ENCODE results near the gene SLC22A12.
"Not testable (repeated sequence)": the region's sequence is repeated elsewhere in the genome, so short reads cannot be mapped to it uniquely, and the experiment has no call there.

SLC22A12 gene

DNA sequence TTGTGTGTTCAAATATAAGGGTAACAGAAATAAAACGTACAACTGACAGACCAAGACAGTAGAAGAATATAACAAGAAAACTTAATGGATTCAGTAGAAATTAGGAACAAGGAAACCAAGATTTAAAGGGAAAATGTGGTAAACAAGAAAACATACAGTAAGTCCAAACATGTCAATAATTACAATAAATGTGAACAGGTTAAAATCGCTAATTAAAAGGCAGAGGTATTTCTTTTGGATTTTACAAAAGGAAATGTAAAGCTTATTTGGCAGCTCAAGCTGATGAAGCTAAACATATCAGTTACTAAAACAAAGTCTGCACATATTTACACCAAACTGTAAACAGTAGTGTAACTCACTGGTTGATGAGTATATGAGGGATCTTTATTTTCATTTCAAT, 2.3 kb upstream of the SLC22A12 start:
- no peak overlapping the region for H3K4me3 ChIP-seq (ENCODE audit: low read length)
- TF ChIP-seq, protein P1, sequence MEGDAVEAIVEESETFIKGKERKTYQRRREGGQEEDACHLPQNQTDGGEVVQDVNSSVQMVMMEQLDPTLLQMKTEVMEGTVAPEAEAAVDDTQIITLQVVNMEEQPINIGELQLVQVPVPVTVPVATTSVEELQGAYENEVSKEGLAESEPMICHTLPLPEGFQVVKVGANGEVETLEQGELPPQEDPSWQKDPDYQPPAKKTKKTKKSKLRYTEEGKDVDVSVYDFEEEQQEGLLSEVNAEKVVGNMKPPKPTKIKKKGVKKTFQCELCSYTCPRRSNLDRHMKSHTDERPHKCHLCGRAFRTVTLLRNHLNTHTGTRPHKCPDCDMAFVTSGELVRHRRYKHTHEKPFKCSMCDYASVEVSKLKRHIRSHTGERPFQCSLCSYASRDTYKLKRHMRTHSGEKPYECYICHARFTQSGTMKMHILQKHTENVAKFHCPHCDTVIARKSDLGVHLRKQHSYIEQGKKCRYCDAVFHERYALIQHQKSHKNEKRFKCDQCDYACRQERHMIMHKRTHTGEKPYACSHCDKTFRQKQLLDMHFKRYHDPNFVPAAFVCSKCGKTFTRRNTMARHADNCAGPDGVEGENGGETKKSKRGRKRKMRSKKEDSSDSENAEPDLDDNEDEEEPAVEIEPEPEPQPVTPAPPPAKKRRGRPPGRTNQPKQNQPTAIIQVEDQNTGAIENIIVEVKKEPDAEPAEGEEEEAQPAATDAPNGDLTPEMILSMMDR (conservative IDR thresholded peaks at IDR 0.05; ENCODE audit: low read length): no peak
- no peak for DNase-seq (ENCODE audit: low read depth)

DNA sequence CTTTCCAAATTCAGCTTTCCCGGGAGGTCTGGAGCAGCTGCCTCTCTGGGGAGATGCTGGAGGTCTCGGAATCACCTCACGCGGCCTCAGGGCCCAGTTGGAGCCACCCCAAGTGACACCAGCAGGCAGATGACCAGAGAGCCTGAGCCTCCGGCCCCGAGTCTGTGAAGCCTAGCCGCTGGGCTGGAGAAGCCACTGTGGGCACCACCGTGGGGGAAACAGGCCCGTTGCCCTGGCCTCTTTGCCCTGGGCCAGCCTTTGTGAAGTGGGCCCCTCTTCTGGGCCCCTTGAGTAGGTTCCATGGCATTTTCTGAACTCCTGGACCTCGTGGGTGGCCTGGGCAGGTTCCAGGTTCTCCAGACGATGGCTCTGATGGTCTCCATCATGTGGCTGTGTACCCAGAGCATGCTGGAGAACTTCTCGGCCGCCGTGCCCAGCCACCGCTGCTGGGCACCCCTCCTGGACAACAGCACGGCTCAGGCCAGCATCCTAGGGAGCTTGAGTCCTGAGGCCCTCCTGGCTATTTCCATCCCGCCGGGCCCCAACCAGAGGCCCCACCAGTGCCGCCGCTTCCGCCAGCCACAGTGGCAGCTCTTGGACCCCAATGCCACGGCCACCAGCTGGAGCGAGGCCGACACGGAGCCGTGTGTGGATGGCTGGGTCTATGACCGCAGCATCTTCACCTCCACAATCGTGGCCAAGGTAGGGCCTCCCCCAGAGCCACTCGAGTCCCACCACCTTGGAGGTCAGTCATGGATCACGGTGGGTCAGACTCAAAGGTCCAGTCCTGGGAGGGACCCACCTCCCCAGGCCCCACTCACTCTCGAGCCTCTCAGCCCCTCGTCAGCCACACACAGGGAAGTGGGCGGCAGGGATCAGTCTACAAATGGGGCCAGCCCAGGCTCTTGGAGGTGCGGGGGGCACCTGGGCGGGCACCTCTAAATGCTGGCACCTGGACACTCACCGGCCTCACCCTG, 525 bp downstream of the SLC22A12 start:
- TF ChIP-seq, protein P1 (conservative IDR thresholded peaks at IDR 0.05; ENCODE audit: low read length): no peak
- DNase-seq (ENCODE audit: low read depth): no peak
- no peak overlapping the region for H3K4me3 ChIP-seq (ENCODE audit: low read length)

DNA sequence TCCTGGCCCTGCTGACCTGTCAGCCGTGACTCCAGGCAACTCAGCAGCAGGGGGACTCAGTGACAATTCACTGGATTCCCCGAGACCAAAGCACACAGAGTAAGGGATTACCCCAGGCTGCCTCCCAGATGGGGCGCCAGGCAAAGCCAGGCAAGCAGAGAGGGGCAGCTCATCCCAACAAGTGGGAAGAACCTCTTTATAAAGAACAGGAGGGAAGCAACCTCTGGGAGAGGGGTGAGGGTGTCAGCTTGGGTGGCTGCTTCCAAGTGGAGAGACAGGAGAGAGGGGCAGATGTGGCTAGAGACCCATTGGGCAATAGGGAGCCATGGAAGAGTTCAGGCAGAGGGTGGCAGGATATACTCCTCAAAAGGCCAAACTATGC, 1.2 kb downstream of the SLC22A12 start:
- TF ChIP-seq, protein P1 (conservative IDR thresholded peaks at IDR 0.05; ENCODE audit: low read length): no peak
- no peak for DNase-seq (ENCODE audit: low read depth)
- H3K4me3 ChIP-seq (ENCODE audit: low read length): no peak overlapping the region

DNA sequence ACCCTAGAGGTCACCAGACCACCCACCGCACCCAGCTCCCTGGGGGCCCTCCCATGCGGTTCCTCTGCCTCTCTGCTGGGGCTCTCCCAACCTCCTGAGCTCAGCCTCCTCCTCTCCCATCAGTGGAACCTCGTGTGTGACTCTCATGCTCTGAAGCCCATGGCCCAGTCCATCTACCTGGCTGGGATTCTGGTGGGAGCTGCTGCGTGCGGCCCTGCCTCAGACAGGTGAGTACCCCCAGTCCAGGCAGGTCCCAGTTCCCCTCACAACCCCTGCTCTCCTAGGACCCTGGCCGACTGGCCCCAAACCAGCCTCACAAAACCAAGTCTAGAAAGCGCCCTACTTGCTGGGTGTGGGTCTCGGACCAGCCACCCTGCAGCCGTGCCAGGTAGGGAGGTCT, 1.6 kb downstream of the SLC22A12 start:
- no peak overlapping the region for H3K4me3 ChIP-seq (ENCODE audit: low read length)
- TF ChIP-seq, protein P1 (conservative IDR thresholded peaks at IDR 0.05; ENCODE audit: low read length): no peak
- DNase-seq (ENCODE audit: low read depth): no peak

DNA sequence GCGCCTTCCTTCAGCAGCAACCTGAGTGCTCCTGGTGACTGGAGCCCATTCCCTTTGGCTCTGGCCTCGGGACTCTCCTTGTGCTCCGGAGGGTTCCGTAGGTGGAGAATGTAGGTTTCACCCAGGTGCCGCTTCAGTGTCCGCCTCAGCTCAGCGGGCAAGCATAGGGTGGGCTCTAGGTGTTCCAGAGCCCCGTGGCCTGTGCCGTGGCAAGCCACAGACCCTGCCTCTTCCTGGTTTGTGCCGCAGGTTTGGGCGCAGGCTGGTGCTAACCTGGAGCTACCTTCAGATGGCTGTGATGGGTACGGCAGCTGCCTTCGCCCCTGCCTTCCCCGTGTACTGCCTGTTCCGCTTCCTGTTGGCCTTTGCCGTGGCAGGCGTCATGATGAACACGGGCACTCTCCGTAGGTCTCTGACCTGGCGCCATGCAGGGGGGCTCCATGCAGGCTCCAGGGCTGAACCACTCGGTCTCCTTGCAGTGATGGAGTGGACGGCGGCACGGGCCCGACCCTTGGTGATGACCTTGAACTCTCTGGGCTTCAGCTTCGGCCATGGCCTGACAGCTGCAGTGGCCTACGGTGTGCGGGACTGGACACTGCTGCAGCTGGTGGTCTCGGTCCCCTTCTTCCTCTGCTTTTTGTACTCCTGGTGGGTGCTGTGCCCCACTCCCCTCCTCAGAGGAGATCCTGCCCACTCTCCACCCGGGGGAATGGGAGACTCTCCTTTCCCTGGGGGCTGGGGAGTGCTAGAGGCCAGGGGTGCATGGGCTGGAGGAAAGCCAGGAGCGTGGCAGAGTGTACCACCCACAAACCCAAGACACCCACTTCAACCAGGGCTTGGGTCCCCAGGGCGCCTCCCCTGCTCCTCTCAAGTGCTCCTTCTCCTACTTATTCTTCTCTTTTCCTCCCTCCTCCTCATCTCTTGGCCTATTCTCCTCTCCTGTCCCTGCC, 2.4 kb downstream of the SLC22A12 start:
- no peak for DNase-seq (ENCODE audit: low read depth)
- TF ChIP-seq, protein P1 (conservative IDR thresholded peaks at IDR 0.05; ENCODE audit: low read length): no peak
- no peak overlapping the region for H3K4me3 ChIP-seq (ENCODE audit: low read length)

DNA sequence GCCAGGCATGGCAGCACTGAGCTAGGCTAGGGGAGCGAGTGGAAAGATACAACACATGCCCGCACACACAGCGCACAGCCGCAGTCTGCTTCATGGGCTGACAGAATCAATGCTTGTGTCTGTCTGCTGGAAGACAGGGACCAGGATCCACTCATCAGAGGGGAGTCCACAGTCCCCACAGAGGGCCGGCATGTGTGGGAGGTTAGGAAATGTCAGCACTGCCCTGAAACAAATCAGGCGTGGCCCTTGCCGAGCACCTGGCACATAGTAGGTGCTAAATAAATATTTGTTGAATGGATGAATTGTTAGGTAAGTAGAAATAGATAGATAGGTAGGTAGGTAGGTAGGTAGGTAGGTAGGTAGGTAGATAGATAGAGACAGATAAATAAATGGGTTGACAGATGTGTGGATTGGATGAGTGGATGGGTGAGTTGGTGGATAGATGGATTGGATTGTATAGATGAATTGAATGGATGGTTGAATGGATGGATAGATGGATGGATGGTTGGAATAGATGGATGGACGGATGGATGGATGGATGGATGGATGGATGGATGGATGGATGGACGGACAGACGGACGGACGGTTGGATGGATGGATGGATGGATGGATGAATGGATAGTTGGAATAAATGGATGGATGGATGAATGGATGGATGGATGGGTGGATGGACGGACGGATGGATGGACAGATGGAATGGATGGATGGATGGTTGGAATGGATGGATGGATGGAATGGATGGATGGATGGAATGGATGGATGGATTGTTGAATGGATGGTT, 3.3 kb downstream of the SLC22A12 start:
- no peak overlapping the region for H3K4me3 ChIP-seq (ENCODE audit: low read length)
- no peak for DNase-seq (ENCODE audit: low read depth)
- TF ChIP-seq, protein P1 (conservative IDR thresholded peaks at IDR 0.05; ENCODE audit: low read length): no peak

DNA sequence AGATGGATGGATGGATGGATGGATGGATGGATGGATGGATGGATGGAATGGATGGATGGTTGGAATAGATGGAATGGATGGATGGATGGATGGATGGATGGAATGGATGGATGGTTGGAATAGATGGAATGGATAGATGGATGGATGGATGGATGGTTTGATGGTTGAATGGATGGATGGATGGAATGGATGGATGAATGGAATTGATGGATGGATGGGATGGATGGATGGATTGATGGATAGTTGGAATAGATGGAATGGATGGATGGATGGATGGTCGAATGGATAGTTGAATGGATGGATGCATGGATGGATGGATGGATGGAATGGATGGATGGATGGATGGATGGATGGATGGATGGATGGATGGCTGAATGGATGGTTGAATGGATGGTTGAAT, 4.9 kb downstream of the SLC22A12 start:
- not testable (repeated sequence) for H3K4me3 ChIP-seq (ENCODE audit: low read length); DNase-seq (ENCODE audit: low read depth)

All from AG10803 (cell line).